ENCODE results near the gene ABCA13.

Gene ABCA13

DNA sequence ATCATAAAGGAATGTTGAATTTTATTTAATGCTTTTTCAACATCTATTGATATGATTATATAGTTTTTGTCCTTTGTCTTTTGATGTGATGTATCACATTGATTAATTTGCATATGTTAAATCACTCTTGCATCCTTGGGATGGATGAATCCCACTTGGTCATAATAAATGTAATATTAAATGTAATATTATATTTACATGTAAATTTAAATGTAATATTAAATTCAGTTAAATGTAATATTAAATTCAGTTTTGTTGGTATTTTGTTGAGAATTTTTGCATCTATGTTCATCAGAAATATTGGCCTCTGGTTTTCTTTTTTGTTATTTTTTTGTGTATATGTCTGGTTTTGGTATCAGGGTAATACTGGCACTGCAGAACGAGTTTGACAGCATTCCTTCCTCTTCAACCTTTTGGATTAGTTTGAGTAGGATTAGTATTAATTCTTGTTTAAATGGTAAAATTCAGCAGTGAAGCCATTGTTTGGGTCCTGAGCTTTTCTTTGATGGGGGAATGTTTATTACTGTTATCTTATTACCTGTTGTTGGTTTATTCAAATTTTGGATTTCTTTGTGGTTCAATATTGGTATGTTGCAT is 37.8 kb downstream of the ABCA13 start:
- Histone ChIP-seq H3K9me3 (ENCODE audit: severe bottlenecking) (no peaks in the 10 kb centered on the region), H3K36me3 (no peaks in the 10 kb centered on the region), H3K4me3 (ENCODE audit: low read depth, low read length) (no peak overlapping the region), H3K27ac (no peak overlapping the region), H3K27me3 (ENCODE audit: insufficient read depth, low read depth, severe bottlenecking) (no peaks in the 10 kb centered on the region)
- no peak for DNase-seq
- TF ChIP-seq, protein P1, sequence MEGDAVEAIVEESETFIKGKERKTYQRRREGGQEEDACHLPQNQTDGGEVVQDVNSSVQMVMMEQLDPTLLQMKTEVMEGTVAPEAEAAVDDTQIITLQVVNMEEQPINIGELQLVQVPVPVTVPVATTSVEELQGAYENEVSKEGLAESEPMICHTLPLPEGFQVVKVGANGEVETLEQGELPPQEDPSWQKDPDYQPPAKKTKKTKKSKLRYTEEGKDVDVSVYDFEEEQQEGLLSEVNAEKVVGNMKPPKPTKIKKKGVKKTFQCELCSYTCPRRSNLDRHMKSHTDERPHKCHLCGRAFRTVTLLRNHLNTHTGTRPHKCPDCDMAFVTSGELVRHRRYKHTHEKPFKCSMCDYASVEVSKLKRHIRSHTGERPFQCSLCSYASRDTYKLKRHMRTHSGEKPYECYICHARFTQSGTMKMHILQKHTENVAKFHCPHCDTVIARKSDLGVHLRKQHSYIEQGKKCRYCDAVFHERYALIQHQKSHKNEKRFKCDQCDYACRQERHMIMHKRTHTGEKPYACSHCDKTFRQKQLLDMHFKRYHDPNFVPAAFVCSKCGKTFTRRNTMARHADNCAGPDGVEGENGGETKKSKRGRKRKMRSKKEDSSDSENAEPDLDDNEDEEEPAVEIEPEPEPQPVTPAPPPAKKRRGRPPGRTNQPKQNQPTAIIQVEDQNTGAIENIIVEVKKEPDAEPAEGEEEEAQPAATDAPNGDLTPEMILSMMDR (IDR thresholded peaks at IDR 0.05; ENCODE audit: low read depth, low read length) = no peak

DNA sequence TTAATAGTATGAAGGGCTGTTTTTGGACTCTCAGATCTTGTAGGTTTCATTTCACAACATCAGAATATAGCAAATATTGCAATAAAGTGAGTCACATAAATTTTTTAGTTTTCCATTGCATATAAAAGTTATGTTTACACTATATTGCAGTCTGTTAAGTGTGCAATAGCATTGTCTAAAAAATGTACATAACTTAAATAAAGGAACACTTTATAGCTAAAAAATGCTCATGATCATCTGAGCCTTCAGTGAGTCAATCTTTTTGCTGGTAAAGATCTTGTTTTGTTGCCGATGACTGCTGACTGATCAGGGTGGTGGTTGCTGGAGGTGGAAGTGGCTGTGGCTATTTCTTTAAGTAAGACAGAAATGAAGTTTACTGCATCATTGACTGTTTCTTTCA is 42.0 kb downstream of the ABCA13 start:
- no peak overlapping the region for H3K4me3 ChIP-seq (ENCODE audit: low read depth, low read length)
- TF ChIP-seq, protein P1 (IDR thresholded peaks at IDR 0.05; ENCODE audit: low read depth, low read length) = no peak
- no peak for DNase-seq
- peaks cover 6% of the 10 kb centered on the region for H3K27me3 ChIP-seq (ENCODE audit: insufficient read depth, low read depth, severe bottlenecking)
- no peaks in the 10 kb centered on the region for H3K36me3 ChIP-seq
- H3K9me3 ChIP-seq (ENCODE audit: severe bottlenecking) = no peaks in the 10 kb centered on the region
- no peak overlapping the region for H3K27ac ChIP-seq

DNA sequence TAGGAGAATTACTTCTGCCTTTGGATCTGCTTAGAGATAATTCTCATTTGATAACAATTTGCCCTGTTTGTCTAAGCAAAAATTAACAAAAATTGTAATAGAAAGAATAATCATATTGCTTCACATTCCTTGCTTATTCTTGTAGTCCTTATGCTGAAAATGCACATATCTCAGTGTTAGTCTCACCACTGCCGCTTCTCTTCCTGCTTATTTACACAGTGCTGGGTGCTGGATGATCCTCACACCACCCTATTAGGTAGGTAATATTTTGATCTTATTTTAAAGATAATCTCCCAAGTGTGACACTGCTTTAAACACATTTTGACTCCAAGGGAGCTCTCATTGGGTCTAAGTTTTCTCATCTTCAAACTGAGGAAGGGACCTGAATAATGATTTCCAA is 46.0 kb downstream of the ABCA13 start:
- TF ChIP-seq, protein P1 (IDR thresholded peaks at IDR 0.05; ENCODE audit: low read depth, low read length) = no peak
- Histone ChIP-seq H3K4me3 (ENCODE audit: low read depth, low read length) (no peak overlapping the region), H3K27me3 (ENCODE audit: insufficient read depth, low read depth, severe bottlenecking) (peaks cover 31% of the 10 kb centered on the region), H3K9me3 (ENCODE audit: severe bottlenecking) (no peaks in the 10 kb centered on the region), H3K27ac (no peak overlapping the region), H3K36me3 (no peaks in the 10 kb centered on the region)
- no peak for DNase-seq

DNA sequence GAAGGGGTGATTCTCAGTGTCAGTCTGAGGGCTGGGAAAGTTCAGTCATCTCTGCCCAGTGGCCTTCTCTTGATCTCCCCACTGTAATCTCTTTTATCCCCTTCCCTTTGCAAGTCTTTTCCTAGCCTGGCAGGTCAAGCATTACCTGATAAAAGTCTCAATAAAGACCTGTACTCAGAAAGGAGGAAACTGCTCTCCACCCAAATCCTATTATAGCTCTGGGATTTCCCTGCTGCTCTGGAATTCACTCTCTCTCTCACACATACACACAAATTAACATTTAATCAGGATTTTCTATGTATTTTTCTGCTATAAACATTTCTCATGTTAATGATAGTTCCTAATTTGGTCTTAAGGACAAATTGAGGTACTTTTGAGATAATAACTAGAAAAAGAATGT is 46.5 kb downstream of the ABCA13 start:
- TF ChIP-seq, protein P1 (IDR thresholded peaks at IDR 0.05; ENCODE audit: low read depth, low read length) = no peak
- H3K36me3 ChIP-seq = no peaks in the 10 kb centered on the region
- no peaks in the 10 kb centered on the region for H3K9me3 ChIP-seq (ENCODE audit: severe bottlenecking)
- H3K27me3 ChIP-seq (ENCODE audit: insufficient read depth, low read depth, severe bottlenecking) = peaks cover 31% of the 10 kb centered on the region
- no peak overlapping the region for H3K4me3 ChIP-seq (ENCODE audit: low read depth, low read length)
- no peak for DNase-seq
- H3K27ac ChIP-seq = no peak overlapping the region

DNA sequence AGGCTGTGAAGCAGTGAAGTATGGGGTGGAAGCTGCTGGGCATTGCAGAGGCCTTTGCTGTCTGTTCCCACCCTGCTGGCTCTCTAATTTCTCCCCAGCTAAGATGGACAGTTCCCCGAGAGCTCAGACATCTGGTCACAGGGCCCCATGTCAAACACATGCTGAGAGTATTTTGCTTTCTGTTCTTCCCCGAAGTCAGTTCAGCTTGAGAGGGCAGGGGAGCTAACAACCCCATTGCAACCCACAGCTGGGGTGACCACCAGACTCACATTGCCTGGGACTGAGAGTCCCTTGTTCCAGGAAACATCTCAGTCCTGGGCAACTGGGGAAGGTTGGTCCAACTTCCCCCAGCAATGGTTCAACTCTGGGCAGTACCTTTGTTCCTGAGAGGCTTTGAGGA is 52.8 kb downstream of the ABCA13 start:
- TF ChIP-seq, protein P1 (IDR thresholded peaks at IDR 0.05; ENCODE audit: low read depth, low read length) = no peak
- DNase-seq = no peak
- H3K9me3 ChIP-seq (ENCODE audit: severe bottlenecking) = no peaks in the 10 kb centered on the region
- H3K27ac ChIP-seq = no peak overlapping the region
- H3K4me3 ChIP-seq (ENCODE audit: low read depth, low read length) = no peak overlapping the region
- no peaks in the 10 kb centered on the region for H3K36me3 ChIP-seq
- H3K27me3 ChIP-seq (ENCODE audit: insufficient read depth, low read depth, severe bottlenecking) = peaks cover 20% of the 10 kb centered on the region

DNA sequence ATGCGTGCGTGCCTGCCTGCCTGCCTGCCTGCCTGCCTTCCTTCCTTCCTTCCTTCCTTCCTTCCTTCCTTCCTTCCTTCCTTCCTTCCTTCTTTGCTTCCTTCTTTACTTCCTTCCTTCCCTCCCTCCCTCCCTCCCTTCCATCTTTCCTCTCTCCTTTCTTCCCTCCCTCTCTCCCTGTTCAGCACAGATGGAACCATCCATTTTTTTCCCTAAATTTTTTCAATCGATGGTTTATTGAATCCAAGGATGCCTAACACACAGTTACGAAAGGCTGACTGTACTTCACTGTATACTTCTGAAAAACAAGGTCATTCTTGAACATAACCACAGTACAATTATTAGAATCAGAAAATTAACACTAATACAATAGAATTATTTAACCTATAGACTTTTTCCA is 53.8 kb downstream of the ABCA13 start:
- Histone ChIP-seq H3K27ac (no peak overlapping the region), H3K27me3 (ENCODE audit: insufficient read depth, low read depth, severe bottlenecking) (peaks cover 12% of the 10 kb centered on the region), H3K36me3 (no peaks in the 10 kb centered on the region), H3K9me3 (ENCODE audit: severe bottlenecking) (no peaks in the 10 kb centered on the region), H3K4me3 (ENCODE audit: low read depth, low read length) (no peak overlapping the region)
- TF ChIP-seq, protein P1 (IDR thresholded peaks at IDR 0.05; ENCODE audit: low read depth, low read length) = no peak
- no peak for DNase-seq

All from WERI-Rb-1 (cell line).